ENCODE measurements around the gene OR2F2.

Gene OR2F2

DNA sequence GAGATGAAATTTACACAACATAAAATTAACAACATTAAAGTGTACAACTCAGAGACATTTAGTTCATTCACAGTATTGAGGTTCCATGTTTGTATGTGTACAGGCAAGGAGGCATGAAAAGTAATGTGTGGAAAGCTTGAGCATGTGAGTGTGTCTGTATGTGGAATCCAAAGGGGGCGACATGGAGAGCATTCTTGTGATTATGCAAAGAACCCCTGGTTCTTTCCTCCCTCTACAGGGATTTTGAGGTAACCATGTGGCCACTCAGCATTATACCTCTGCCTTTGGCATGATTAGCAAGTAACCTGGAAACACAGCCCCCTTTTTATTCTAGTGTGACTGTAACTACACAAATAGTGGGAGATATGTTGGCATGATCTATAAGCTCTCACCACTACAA is 40.6 kb downstream of the OR2F2 start:
- FAIRE-seq = no peak
- no peak for DNase-seq (ENCODE audit: insufficient read length, low spot score)

DNA sequence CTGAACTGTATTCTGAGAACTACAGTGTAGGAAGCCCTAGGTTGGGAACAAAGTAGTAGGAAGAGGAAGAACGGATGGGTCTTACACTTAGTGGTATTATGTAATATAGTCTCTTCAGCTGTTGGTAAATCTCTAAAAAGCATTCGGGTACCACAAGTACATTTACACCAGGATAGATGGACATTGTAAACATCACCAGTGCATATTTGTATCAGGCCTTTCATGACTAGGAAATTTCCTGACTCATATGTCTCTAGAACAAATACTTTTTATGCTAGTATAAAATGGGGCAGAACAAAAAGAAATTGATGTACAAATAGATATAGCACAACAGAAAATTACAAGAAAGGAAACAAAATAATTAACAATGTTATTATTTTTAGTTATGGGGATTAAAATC is 43.6 kb downstream of the OR2F2 start:
- DNase-seq (ENCODE audit: insufficient read length, low spot score) (no peak), FAIRE-seq (no peak)

DNA sequence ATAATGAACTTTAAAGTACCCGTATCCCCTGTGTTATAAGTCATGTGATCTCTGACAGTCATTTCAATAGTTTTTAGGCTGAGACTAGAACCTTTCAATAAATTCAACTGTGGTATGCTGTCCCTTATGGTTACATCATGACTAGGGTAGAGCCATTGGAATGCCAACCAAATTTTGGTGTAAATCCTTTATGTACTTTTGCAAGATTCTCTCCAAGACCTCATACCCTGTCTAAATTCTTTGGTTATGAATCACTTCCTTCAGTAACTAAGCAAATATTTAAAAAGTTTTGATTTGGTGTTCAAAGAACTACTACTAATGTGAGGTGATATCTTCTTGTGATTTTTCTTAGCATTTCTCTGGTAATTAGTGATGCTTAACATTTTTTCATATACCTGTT is 44.3 kb downstream of the OR2F2 start:
- FAIRE-seq (no peak), DNase-seq (ENCODE audit: insufficient read length, low spot score) (no peak)

DNA sequence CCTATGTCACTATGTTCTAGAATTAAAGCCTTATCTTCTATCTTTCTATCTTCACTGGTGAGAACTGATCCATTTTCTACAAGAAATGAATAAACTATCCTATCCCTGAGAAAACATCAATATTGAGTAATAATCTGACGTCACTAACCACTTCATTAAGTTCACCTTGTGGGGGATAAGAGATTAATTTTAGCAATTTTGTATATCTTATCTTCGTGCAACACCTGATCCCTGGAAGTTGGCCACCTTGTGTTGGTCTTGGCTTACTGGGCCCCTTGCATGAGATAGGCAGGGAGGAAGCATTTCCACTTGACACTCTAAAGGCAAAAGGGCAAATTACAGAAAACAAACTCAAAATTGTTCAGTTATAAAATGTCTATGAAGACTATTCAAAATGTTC is 45.0 kb downstream of the OR2F2 start:
- DNase-seq (ENCODE audit: insufficient read length, low spot score) (no peak), FAIRE-seq (no peak)

DNA sequence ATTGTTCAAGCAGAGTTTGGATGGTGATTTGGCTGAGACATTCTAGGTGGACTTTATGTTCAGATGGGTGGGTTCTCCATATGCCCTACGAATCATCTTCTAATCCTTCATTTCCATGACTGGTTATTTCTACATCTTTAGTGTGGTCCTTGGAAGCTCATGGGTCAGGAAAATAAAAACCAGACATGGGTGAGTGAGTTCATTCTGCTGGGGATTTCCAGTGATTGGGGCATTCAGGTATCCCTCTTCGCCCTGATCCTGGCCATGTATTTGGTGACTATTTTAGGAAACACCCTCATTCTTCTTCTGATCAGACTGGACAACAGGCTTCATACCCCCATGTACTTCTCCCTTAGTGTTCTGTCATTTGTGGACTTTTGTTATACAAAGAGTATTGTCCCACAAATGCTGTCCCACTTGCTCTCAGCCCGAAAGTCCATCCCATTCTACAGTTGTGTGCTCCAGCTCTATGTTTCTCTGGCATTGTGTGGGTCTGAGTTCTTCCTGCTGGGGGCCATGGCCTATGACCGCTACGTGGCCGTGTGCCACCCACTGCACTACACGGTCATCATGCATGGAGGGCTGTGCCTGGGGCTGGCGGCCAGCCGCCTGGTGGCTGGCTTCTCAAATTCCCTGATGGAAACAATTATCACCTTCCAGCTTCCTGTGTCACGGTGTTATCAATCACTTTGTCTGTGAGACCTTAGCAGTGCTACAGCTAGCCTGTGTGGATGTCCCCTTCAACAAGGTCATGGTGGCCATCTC is 45.9 kb downstream of the OR2F2 start:
- DNase-seq (ENCODE audit: insufficient read length, low spot score) = no peak
- FAIRE-seq = no peak

DNA sequence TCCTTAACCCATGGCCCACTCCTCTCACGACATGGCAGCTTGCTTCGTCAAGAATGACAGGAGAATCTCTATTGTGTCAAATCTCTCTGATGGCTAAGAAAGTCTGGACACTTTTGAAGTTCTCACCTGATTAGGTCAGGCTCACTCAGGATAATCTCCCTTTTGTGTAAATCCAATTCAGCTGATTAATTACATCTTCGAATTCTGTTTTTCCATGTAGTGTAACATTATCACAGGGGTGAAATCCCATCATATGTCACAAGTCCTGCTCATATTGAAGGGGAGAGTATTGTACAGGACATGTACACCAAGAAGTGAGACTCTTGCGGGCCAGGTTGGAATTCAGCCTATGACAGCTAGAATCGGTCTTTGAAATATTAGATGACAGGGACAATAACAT is 48.9 kb downstream of the OR2F2 start:
- FAIRE-seq (no peak), DNase-seq (ENCODE audit: insufficient read length, low spot score) (no peak)
